Gastroesophageal sphincter (tissue), 4 donors: ENCODE data around the gene NMUR1. TPM values are rescaled to one million over a fixed set of nuclear protein-coding genes. Genes with fewer than 3 reads are reported as not detected.

Experiments used
- ATAC-seq: fragments of 150-250 bp; one replicate; pipeline ENCODE4 v1.9.1; 2016; ENCODE audit warnings: mild to moderate bottlenecking, moderate library complexity
- H3K27ac ChIP-seq, 4 donors: fragments of 200-600 bp; sonication (generic) in 3 of 4; 1 replicate in 3 of 4; 2 replicates in 1 of 4; pipeline ENCODE4 v1.5.1; 2016 to 2019
- H3K27me3 ChIP-seq: fragments of 200-600 bp; sonication (generic); one replicate; pipeline ENCODE4 v1.5.1; 2019
- H3K36me3 ChIP-seq, 2 donors: fragments of 200-600 bp; sonication (generic); one replicate each; pipeline ENCODE4 v1.5.1; 2019; ENCODE audit warnings: control low read depth in 1 of 2
- H3K4me1 ChIP-seq, 3 donors: fragments of 200-600 bp; sonication (generic); 1 replicate in 2 of 3; 2 replicates in 1 of 3; pipeline ENCODE4 v1.5.1; 2016 to 2019; ENCODE audit warnings: control low read depth in 2 of 3
- H3K4me3 ChIP-seq, 2 donors: fragments of 200-600 bp; sonication (generic); one replicate each; pipeline ENCODE4 v1.5.1; 2019; ENCODE audit warnings: mild to moderate bottlenecking in 1 of 2, moderate library complexity in 1 of 2
- H3K9me3 ChIP-seq, 3 donors: fragments of 200-600 bp; sonication (generic); one replicate each; pipeline ENCODE4 v1.5.1; 2017 to 2019; ENCODE audit warnings: control low read depth in 2 of 3
- EP300 ChIP-seq: sonication (generic); formaldehyde crosslinking; IDR thresholded peaks from one replicate; pipeline ENCODE4 v1.6.1; 2017; ENCODE audit warnings: antibody characterized with exemption, mild to moderate bottlenecking
- POLR2A ChIP-seq, 2 donors: fragments of 450-650 bp; IDR thresholded peaks; one replicate each; pipeline ENCODE4 v1.6.1; 2017; ENCODE audit warnings: antibody characterized with exemption in 2 of 2, mild to moderate bottlenecking in 2 of 2, moderate library complexity in 1 of 2
- POLR2AphosphoS5 ChIP-seq: sonication (generic); formaldehyde crosslinking; IDR thresholded peaks from one replicate; pipeline ENCODE4 v1.6.1; 2017; ENCODE audit warnings: antibody characterized with exemption
- WGBS, 2 donors: methylation state at CpG; one replicate each; pipeline ENCODE4 v1.1.5; 2018; ENCODE audit warnings: low coverage in 1 of 2; 5-methylcytosine and 5-hydroxymethylcytosine counted together
- total RNA-seq, 4 donors: library from RNA; depleted of rRNA; stranded (reverse); fragments of >200 nt; gene quantifications; one replicate each; pipeline ENCODE4 v1.1.0, GENCODE V29; 2016
- TF ChIP-seq, protein P1 (sequence below), 4 experiments: fragments of 200-600 bp in 2 of 4; fragments of 450-650 bp in 2 of 4; sonication (generic) in 1 of 4; IDR thresholded peaks; one replicate each; pipeline ENCODE4 v1.5.1; 2017 to 2019; ENCODE audit warnings: antibody characterized with exemption in 4 of 4, mild to moderate bottlenecking in 2 of 4, moderate library complexity in 2 of 4

Gene NMUR1
- total RNA-seq, 4 donors from 2014 or later: 2.2 to 7.0 (median 4.7) TPM

DNA sequence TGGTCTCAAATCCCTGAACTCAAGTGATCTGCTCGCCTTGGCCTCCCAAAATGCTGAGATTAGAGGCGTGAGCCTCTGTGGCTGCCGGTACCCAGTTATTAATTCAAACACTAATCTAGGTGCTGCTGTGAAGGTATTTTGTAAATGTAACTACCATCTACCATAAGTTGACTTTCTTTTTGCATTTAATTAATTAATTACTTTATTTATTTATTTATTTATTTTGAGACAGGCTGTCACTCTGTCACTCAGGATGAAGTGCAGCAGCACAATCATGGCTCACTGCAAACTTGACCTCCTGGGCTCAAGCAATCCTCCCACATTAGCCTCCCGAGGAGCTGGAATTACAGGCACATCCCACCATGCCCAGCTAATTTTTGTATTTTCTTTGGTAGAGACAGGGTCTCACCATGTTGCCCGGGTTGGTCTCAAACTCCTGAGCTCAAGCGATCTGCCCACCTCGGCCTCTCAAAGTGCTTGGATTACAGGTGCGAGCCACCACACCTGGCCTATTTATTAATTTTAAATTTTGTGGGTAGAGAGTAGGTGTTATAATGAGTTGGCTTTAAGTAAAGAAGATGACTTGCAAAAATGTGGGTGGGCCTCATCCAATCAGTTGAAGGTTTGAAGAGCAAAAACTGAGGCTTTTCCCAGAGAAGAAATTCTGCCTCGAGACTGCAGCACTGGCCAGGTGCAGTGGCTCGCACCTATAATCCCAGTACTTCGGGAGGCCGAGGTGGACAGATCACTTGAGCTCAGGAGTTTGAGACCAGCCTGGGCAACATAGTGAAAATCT, 17.3 kb upstream of the NMUR1 start:
- TF ChIP-seq, protein P1, sequence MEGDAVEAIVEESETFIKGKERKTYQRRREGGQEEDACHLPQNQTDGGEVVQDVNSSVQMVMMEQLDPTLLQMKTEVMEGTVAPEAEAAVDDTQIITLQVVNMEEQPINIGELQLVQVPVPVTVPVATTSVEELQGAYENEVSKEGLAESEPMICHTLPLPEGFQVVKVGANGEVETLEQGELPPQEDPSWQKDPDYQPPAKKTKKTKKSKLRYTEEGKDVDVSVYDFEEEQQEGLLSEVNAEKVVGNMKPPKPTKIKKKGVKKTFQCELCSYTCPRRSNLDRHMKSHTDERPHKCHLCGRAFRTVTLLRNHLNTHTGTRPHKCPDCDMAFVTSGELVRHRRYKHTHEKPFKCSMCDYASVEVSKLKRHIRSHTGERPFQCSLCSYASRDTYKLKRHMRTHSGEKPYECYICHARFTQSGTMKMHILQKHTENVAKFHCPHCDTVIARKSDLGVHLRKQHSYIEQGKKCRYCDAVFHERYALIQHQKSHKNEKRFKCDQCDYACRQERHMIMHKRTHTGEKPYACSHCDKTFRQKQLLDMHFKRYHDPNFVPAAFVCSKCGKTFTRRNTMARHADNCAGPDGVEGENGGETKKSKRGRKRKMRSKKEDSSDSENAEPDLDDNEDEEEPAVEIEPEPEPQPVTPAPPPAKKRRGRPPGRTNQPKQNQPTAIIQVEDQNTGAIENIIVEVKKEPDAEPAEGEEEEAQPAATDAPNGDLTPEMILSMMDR (IDR thresholded peaks at IDR 0.05): no peak
- no peak for TF ChIP-seq EP300
- TF ChIP-seq POLR2A (IDR thresholded peaks at IDR 0.05): no peak
- no peak for TF ChIP-seq POLR2AphosphoS5
- Histone ChIP-seq H3K27ac (no peak overlapping the region), H3K9me3 (peaks cover 0 to 18% (median 0%) of the 10 kb centered on the region in 3 donors), H3K4me3 (no peak overlapping the region), H3K4me1 (peaks cover 0 to 14% (median 6%) of the 10 kb centered on the region in 3 donors), H3K27me3 (no peaks in the 10 kb centered on the region), H3K36me3 (no peaks in the 10 kb centered on the region)
- WGBS, 2 donors: 83 to 95% methylated on average over 2 to 12 of the region's 12 CpGs
- no peak for ATAC-seq

DNA sequence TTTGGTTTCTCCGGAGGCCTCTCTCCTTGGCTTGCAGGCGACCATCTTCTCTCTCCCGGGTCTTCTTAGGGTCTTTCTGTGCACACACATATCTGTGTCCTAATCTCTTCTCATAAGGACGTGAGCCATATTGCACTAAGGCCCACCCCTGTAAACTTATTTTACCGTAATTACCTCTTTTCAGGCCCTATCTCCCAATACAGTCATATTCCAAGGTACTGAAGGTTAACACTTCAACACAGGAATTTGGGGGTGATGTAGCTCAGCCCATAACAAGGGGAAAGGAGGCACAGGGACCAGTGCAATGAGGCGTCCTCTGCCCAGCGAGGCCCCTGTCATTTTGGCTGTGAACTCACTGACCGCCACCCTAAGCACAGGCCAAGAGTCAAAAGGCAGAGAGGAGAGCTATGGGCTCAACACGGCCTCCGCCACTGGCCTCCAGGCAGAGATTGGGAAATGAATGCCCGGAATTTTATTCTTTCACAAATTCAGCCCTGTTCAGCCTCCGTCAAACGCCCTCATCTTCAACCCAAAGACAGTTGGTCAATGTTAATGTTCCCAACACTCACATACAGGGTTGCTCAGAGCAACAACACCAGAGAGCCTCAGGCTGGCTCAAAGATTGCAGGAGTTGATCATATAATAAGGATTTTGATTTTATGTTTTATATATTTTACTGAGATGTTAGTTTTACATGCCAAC, 15.9 kb upstream of the NMUR1 start:
- 74% methylated on average over 10 of the region's 13 CpGs; no CpG with 5 or more reads in 1 of the 2 donors for WGBS, 2 donors

DNA sequence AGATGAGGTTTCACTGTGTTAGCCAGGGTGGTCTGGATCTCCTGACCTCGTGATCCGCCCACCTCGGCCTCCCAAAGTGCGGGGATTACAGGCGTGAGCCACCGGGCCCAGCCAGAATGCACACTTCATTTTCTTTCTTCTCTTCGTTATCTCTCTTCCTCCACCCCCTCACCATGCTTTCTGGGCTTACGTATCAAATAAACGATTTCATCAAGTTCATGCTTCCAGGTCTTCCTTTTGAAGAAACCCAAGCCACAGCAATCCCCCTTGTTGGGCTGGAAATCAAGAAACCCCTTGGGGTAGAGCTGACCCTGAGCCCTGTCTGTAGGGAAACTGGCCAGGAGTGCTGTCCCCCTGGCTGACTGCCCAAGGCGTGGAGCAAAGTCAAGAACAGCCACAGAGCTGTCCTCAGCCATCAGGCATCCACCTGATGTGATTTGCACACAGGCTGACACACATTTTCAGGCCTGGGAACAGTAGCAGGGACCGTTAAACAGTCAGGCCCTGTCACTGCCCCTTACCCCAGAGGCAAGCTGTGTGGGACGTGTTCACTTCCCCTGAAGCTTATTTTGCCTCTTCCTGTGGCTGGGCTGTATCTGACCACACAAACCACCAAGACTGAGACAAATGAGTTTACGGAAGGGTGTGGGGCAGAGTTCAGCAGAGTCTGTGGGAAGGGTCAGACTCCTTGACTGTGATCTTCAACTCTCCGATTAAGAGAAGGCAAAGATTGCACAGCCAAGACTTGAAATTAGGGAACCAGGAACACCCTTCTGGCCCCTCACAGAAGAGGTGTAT, 15.1 kb upstream of the NMUR1 start:
- peaks cover 0 to 26% (median 6%) of the 10 kb centered on the region in 3 donors for H3K4me1 ChIP-seq
- peak; percentile 20 for ATAC-seq
- TF ChIP-seq POLR2AphosphoS5: no peak
- TF ChIP-seq, protein P1 (IDR thresholded peaks at IDR 0.05): no peak
- TF ChIP-seq EP300: no peak
- TF ChIP-seq POLR2A (IDR thresholded peaks at IDR 0.05): no peak
- peak overlapping the region in 2 of 4 donors; percentile 20 to 37 for H3K27ac ChIP-seq
- peaks cover 0 to 15% (median 0%) of the 10 kb centered on the region in 3 donors for H3K9me3 ChIP-seq
- no peak overlapping the region for H3K4me3 ChIP-seq
- 40 to 48% methylated on average over 1 to 10 of the region's 14 CpGs for WGBS, 2 donors
- H3K36me3 ChIP-seq: no peaks in the 10 kb centered on the region
- H3K27me3 ChIP-seq: no peaks in the 10 kb centered on the region

More for the DNA sequence above, 15.9 kb upstream of the NMUR1 start:
- TF ChIP-seq POLR2AphosphoS5: no peak
- no peak overlapping the region for H3K27ac ChIP-seq
- H3K36me3 ChIP-seq: no peaks in the 10 kb centered on the region
- peaks cover 0 to 25% (median 6%) of the 10 kb centered on the region in 3 donors for H3K4me1 ChIP-seq
- H3K27me3 ChIP-seq: no peaks in the 10 kb centered on the region
- H3K4me3 ChIP-seq: no peak overlapping the region
- H3K9me3 ChIP-seq: peaks cover 0 to 15% (median 0%) of the 10 kb centered on the region in 3 donors
- ATAC-seq: no peak

DNA sequence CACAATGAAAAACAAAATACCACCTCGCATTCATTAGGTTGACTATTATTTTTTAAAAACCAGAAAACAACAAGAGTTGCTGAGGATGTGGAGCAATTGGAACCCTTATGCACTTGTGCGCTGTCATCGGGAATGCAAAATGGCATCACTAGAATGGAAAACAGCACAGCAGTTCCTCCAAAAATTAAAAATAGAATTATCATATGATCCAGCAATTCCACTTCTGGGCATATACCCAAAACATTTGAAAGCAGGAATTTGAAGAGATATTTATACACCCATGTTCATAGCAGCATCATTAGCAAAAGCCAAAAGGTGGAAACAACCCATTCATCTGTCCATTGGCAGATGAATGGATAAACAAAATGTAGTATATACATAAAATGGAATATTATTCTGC, 11.9 kb upstream of the NMUR1 start:
- ATAC-seq: peak; percentile 74
- Histone ChIP-seq H3K9me3 (peaks cover 0 to 15% (median 0%) of the 10 kb centered on the region in 3 donors), H3K36me3 (no peaks in the 10 kb centered on the region), H3K27ac (peak overlapping the region; percentile 34 to 82 (median 70)), H3K4me3 (no peak overlapping the region), H3K4me1 (peaks cover 0 to 26% (median 6%) of the 10 kb centered on the region in 3 donors), H3K27me3 (no peaks in the 10 kb centered on the region)
- WGBS, 2 donors: 23 to 32% methylated on average over 3 of the region's 3 CpGs
- TF ChIP-seq POLR2AphosphoS5 (peak; percentile 40), EP300 (no peak)

DNA sequence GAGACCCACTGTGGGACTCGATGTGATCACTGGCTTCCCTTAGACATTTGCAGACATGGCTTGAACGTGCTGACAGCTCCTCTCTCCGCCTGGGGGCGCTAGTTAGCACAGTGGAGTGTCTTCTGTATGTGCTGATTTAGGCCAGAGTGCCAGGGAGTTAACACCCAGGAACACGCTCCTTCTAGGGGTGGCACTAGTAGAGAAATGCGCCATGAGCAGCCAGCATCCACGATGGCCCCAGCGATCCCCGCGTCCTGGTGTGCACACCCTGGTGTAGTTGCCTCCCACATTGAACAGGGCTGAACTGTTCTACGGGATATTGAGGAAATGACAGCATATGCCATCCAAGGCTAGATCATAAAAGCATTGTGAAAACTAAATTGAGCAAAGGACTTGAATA, 11.4 kb upstream of the NMUR1 start:
- H3K4me1 ChIP-seq: peaks cover 0 to 26% (median 6%) of the 10 kb centered on the region in 3 donors
- peaks cover 0 to 15% (median 0%) of the 10 kb centered on the region in 3 donors for H3K9me3 ChIP-seq
- no peak overlapping the region for H3K4me3 ChIP-seq
- H3K27me3 ChIP-seq: no peaks in the 10 kb centered on the region
- ATAC-seq: peak; percentile 34
- no peak for TF ChIP-seq EP300
- no peak for TF ChIP-seq POLR2A (IDR thresholded peaks at IDR 0.05)
- TF ChIP-seq POLR2AphosphoS5: no peak
- TF ChIP-seq, protein P1 (IDR thresholded peaks at IDR 0.05): no peak
- WGBS, 2 donors: 80% methylated on average over 1 of the region's 11 CpGs; no CpG with 5 or more reads in 1 of the 2 donors
- no peaks in the 10 kb centered on the region for H3K36me3 ChIP-seq
- H3K27ac ChIP-seq: peak overlapping the region; percentile 34 to 82 (median 70)
